ENCODE results near the gene GNG7. TPM values are rescaled to one million over a fixed set of nuclear protein-coding genes. Genes with fewer than 3 reads are reported as not detected.

Gene GNG7
- total RNA-seq, 2 experiments from 2014 or later: 1.1 to 1.2 TPM

- Mint-ChIP-seq H3K27me3 (no peaks in the 10 kb centered on the region), H3K4me1 (peaks cover 7% of the 10 kb centered on the region), H3K36me3 (ENCODE audit: low read depth) (peaks cover 25% of the 10 kb centered on the region), H3K9me3 (no peaks in the 10 kb centered on the region), H3K27ac (no peak overlapping the region), H3K4me3 (no peak overlapping the region)
- ChIA-PET POLR2A (no interaction called here), CTCF (interaction anchor here (0.6 kb wide), 1 partner anchor 47 kb away, joined by 3 read pairs; no protein-coding TSS in a partner anchor)
- DNase-seq: no peak
Measured at GRCh38 chr19:2733930-2734588, 31.6 kb upstream of the GNG7 start.

- no peaks in the 10 kb centered on the region for H3K9me3 Mint-ChIP-seq
- CTCF ChIA-PET: no interaction called here
- POLR2A ChIA-PET: no interaction called here
Measured at GRCh38 chr19:2732883-2733282, 30.4 kb upstream of the GNG7 start.

GRCh38 chr19:2732157-2732725 lies 29.7 kb upstream of the GNG7 start:
- no peaks in the 10 kb centered on the region for H3K9me3 Mint-ChIP-seq
- DNase-seq: no peak
- H3K36me3 Mint-ChIP-seq (ENCODE audit: low read depth): peaks cover 21% of the 10 kb centered on the region
- POLR2A ChIA-PET: no interaction called here
- no peaks in the 10 kb centered on the region for H3K27me3 Mint-ChIP-seq
- H3K4me3 Mint-ChIP-seq: no peak overlapping the region
- no peak overlapping the region for H3K27ac Mint-ChIP-seq
- no peaks in the 10 kb centered on the region for H3K4me1 Mint-ChIP-seq
- CTCF ChIA-PET: no interaction called here

More at GRCh38 chr19:2732883-2733282, 30.4 kb upstream of the GNG7 start:
- H3K4me3 Mint-ChIP-seq: no peak overlapping the region
- DNase-seq: no peak
- H3K27ac Mint-ChIP-seq: no peak overlapping the region
- peaks cover 23% of the 10 kb centered on the region for H3K36me3 Mint-ChIP-seq (ENCODE audit: low read depth)
- H3K27me3 Mint-ChIP-seq: no peaks in the 10 kb centered on the region
- H3K4me1 Mint-ChIP-seq: no peaks in the 10 kb centered on the region

GRCh38 chr19:2731181-2731995 lies 28.9 kb upstream of the GNG7 start:
- CTCF ChIA-PET: no interaction called here
- Mint-ChIP-seq H3K9me3 (no peaks in the 10 kb centered on the region), H3K27me3 (peaks cover 2% of the 10 kb centered on the region), H3K27ac (no peak overlapping the region), H3K36me3 (ENCODE audit: low read depth) (peaks cover 13% of the 10 kb centered on the region), H3K4me1 (no peaks in the 10 kb centered on the region), H3K4me3 (no peak overlapping the region)
- POLR2A ChIA-PET: no interaction called here
- no peak for DNase-seq

- no peaks in the 10 kb centered on the region for H3K9me3 Mint-ChIP-seq
- ChIA-PET POLR2A (no interaction called here), CTCF (interaction anchor here (0.5 kb wide), 1 partner anchor 1611 kb away, joined by 3 read pairs; no protein-coding TSS in a partner anchor)
- no peaks in the 10 kb centered on the region for H3K4me1 Mint-ChIP-seq
- H3K27ac Mint-ChIP-seq: no peak overlapping the region
- H3K36me3 Mint-ChIP-seq (ENCODE audit: low read depth): peaks cover 4% of the 10 kb centered on the region
- no peak overlapping the region for H3K4me3 Mint-ChIP-seq
- peaks cover 5% of the 10 kb centered on the region for H3K27me3 Mint-ChIP-seq
- no peak for DNase-seq
Measured at GRCh38 chr19:2729943-2730818, 27.7 kb upstream of the GNG7 start.

GRCh38 chr19:2728783-2729387 lies 26.4 kb upstream of the GNG7 start:
- H3K4me1 Mint-ChIP-seq: no peaks in the 10 kb centered on the region
- H3K27me3 Mint-ChIP-seq: peaks cover 7% of the 10 kb centered on the region
- ChIA-PET CTCF (interaction anchor here (1.4 kb wide), 1 partner anchor 21 kb away, joined by 4 read pairs; no protein-coding TSS in a partner anchor), POLR2A (no interaction called here)
- H3K9me3 Mint-ChIP-seq: no peaks in the 10 kb centered on the region
- no peak overlapping the region for H3K4me3 Mint-ChIP-seq
- no peak for DNase-seq
- no peak overlapping the region for H3K27ac Mint-ChIP-seq
- no peaks in the 10 kb centered on the region for H3K36me3 Mint-ChIP-seq (ENCODE audit: low read depth)

GRCh38 chr19:2727640-2727944 lies 25.1 kb upstream of the GNG7 start:
- DNase-seq: no peak
- ChIA-PET CTCF (no interaction called here), POLR2A (no interaction called here)
- Mint-ChIP-seq H3K4me1 (no peaks in the 10 kb centered on the region), H3K27ac (no peak overlapping the region), H3K4me3 (no peak overlapping the region), H3K27me3 (peaks cover 7% of the 10 kb centered on the region), H3K9me3 (no peaks in the 10 kb centered on the region), H3K36me3 (ENCODE audit: low read depth) (no peaks in the 10 kb centered on the region)

- Mint-ChIP-seq H3K4me3 (no peak overlapping the region), H3K27me3 (peaks cover 10% of the 10 kb centered on the region), H3K9me3 (no peaks in the 10 kb centered on the region), H3K27ac (no peak overlapping the region), H3K4me1 (no peaks in the 10 kb centered on the region), H3K36me3 (ENCODE audit: low read depth) (no peaks in the 10 kb centered on the region)
- DNase-seq: no peak
- CTCF ChIA-PET: no interaction called here
- POLR2A ChIA-PET: no interaction called here
Measured at GRCh38 chr19:2726904-2727639, 24.6 kb upstream of the GNG7 start.

- peaks cover 3% of the 10 kb centered on the region for H3K4me1 Mint-ChIP-seq
- ChIA-PET CTCF (no interaction called here), POLR2A (no interaction called here)
- H3K36me3 Mint-ChIP-seq (ENCODE audit: low read depth): no peaks in the 10 kb centered on the region
- H3K27ac Mint-ChIP-seq: no peak overlapping the region
- H3K4me3 Mint-ChIP-seq: no peak overlapping the region
- peaks cover 16% of the 10 kb centered on the region for H3K27me3 Mint-ChIP-seq
- no peak for DNase-seq
- H3K9me3 Mint-ChIP-seq: no peaks in the 10 kb centered on the region
Measured at GRCh38 chr19:2726160-2726855, 23.8 kb upstream of the GNG7 start.

- H3K27me3 Mint-ChIP-seq: peaks cover 24% of the 10 kb centered on the region
- H3K36me3 Mint-ChIP-seq (ENCODE audit: low read depth): no peaks in the 10 kb centered on the region
- no peak overlapping the region for H3K27ac Mint-ChIP-seq
- ChIA-PET POLR2A (no interaction called here), CTCF (no interaction called here)
- H3K9me3 Mint-ChIP-seq: no peaks in the 10 kb centered on the region
- no peak for DNase-seq
- no peak overlapping the region for H3K4me3 Mint-ChIP-seq
- H3K4me1 Mint-ChIP-seq: peaks cover 3% of the 10 kb centered on the region
Measured at GRCh38 chr19:2724148-2724557, 21.7 kb upstream of the GNG7 start.

GRCh38 chr19:2723747-2724146 lies 21.3 kb upstream of the GNG7 start:
- Mint-ChIP-seq H3K4me1 (peaks cover 3% of the 10 kb centered on the region), H3K27ac (no peak overlapping the region), H3K27me3 (peaks cover 25% of the 10 kb centered on the region), H3K36me3 (ENCODE audit: low read depth) (no peaks in the 10 kb centered on the region), H3K4me3 (no peak overlapping the region), H3K9me3 (no peaks in the 10 kb centered on the region)
- DNase-seq: no peak
- CTCF ChIA-PET: interaction anchor here (1.2 kb wide), 1 partner anchor 26 kb away, joined by 3 read pairs; no protein-coding TSS in a partner anchor
- POLR2A ChIA-PET: no interaction called here

- CTCF ChIA-PET: interaction anchor here (0.6 to 1.2 kb wide), 2 partner anchors 27 to 1027 kb away, joined by 3 read pairs; no protein-coding TSS in a partner anchor
- H3K27ac Mint-ChIP-seq: no peak overlapping the region
- H3K27me3 Mint-ChIP-seq: peaks cover 25% of the 10 kb centered on the region
- H3K9me3 Mint-ChIP-seq: no peaks in the 10 kb centered on the region
- H3K4me1 Mint-ChIP-seq: peaks cover 3% of the 10 kb centered on the region
- no peaks in the 10 kb centered on the region for H3K36me3 Mint-ChIP-seq (ENCODE audit: low read depth)
- POLR2A ChIA-PET: no interaction called here
- H3K4me3 Mint-ChIP-seq: no peak overlapping the region
- no peak for DNase-seq
Measured at GRCh38 chr19:2723345-2723715, 20.8 kb upstream of the GNG7 start.

Measured in activated CD4-positive, alpha-beta T cell treated with anti-CD3 and anti-CD28 coated beads, Interleukin-2, amount 10 ng/mL, durations not matched to agents 7 days and 5 days (primary cell).